GM12872 (cell line): ENCODE measurements around the gene FCHSD2.

ENCODE experiments used
- TF ChIP-seq, protein P1 (sequence below): IDR thresholded peaks from 3 replicates; pipeline ENCODE4 v1.5.1; 2011; ENCODE audit warnings: low read depth, mild to moderate bottlenecking, low read length, moderate library complexity; ENCODE audit not compliant: insufficient read depth

The FCHSD2 gene

GRCh38 chr11:72863916-72864315, 278.2 kb downstream of the FCHSD2 start:
- TF ChIP-seq, protein P1, sequence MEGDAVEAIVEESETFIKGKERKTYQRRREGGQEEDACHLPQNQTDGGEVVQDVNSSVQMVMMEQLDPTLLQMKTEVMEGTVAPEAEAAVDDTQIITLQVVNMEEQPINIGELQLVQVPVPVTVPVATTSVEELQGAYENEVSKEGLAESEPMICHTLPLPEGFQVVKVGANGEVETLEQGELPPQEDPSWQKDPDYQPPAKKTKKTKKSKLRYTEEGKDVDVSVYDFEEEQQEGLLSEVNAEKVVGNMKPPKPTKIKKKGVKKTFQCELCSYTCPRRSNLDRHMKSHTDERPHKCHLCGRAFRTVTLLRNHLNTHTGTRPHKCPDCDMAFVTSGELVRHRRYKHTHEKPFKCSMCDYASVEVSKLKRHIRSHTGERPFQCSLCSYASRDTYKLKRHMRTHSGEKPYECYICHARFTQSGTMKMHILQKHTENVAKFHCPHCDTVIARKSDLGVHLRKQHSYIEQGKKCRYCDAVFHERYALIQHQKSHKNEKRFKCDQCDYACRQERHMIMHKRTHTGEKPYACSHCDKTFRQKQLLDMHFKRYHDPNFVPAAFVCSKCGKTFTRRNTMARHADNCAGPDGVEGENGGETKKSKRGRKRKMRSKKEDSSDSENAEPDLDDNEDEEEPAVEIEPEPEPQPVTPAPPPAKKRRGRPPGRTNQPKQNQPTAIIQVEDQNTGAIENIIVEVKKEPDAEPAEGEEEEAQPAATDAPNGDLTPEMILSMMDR: no peak

DNA sequence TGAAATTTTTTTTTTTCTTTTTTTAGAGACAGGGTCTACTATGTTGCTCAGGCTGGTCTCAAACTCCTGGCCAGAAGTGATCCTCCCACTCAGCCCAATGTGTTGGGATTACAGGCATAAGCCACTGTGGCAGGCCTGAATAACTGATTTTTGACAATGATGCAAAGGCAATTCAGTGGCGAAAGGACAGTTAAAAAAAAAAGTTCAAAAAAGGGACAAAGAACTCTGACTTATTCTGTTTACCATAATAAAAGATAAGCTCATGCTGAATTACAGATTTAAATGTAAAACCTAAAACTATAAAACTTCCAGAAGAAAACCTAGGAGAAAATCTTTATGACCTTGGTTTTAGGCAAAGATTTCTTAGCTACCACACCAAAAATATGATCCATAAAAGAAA, 279.0 kb downstream of the FCHSD2 start:
- TF ChIP-seq, protein P1: no peak

- TF ChIP-seq, protein P1: no peak
These were observed 281.5 kb downstream of the FCHSD2 start for GRCh38 chr11:72860592-72860991.

GRCh38 chr11:72860010-72860409, 282.1 kb downstream of the FCHSD2 start:
- TF ChIP-seq, protein P1: no peak

GRCh38 chr11:72859126-72859525, 283.0 kb downstream of the FCHSD2 start:
- TF ChIP-seq, protein P1: no peak

DNA sequence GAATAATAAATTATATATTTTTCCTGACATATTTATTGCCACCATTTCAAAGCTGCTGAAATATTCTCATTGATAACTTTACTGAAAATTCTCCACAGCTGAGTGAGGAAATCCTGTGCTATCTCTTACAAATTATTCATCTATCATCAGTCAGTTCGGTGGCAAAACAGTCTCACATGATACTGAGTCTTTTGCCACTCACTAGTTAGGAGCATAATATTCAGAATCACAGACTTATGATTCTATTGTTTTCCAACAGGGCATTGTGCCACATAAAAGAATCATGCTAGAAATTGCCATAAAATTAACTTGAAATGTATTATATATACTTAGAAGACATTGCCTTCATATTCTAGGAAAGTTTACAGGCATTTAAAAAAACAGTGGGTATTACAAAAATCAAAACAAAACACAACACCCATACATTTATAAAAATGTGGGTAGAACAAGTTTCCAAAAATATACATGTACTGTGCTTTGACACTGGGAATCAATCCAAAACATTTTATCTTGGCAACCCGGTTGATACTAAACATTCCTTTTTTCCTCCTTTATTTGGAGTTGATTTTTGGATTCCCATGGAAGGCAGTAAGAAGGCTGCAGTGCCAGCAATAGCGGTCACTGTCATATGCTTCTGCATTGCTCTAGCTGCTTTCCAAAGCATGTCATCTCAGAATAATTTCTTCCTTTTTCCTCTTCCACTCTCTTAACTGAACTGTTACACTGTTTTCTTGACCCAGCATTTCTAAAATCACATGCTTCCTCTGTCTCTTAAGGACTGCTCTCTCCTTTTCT, 285.4 kb downstream of the FCHSD2 start:
- TF ChIP-seq, protein P1: no peak

DNA sequence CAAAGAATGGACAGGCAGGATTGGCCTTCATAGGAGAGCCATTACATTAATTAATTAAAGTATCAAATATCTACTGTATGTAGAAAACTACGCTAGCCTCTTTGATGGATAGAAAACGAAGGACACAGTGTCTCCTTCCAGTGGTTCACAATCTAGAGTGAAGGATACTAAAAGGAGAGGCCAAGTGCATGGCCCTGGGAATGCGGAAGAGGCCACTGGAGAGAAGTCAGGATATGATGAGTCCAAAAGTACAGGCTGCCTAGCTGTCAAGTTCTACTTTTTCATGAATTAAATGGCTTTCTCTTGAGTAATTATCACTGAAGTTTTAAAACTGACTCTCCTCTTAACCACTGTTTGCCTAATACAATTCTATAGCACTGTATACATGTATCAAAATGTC, 286.1 kb downstream of the FCHSD2 start:
- TF ChIP-seq, protein P1: no peak
